B cell (primary cell): Measurements from ENCODE around the gene ASTL. TPM values are rescaled to one million over a fixed set of nuclear protein-coding genes. Genes with fewer than 3 reads are reported as not detected.
A peak's percentile ranks its signal among the peaks of the same experiment; 100 is the strongest.

Experiments
- ATAC-seq: fragments of 200-7000 bp; cut with Tn5 transposase; one replicate; pipeline ENCODE4 v1.10.0; 2021; ENCODE audit warnings: low read depth, mild to moderate bottlenecking, moderate number of reproducible peaks, moderate library complexity
- CTCF ChIA-PET: fragments of 350-600 bp; sonication (Branson Sonifier 250); formaldehyde crosslinking; loops from one replicate; lab custom pipeline; 2021; ENCODE audit warnings: antibody characterized with exemption, inconsistent platforms; lab: Charles Lee
- POLR2A ChIA-PET: fragments of 350-600 bp; sonication (Branson Sonifier 250); formaldehyde crosslinking; loops from one replicate; lab custom pipeline; 2021; ENCODE audit warnings: antibody characterized with exemption; lab: Charles Lee
- DNase-seq: peaks from one replicate; pipeline ENCODE4 v3.0.0; 2013
- H2AFZ ChIP-seq: 2 replicates; pipeline ENCODE4 v1.6.1; 2012; ENCODE audit warnings: mild to moderate bottlenecking, low read depth, low read length; ENCODE audit not compliant: insufficient read depth, poor library complexity, severe bottlenecking
- H3K27ac ChIP-seq, 2 donors: 1 replicate in 1 of 2; 2 replicates in 1 of 2; pipeline ENCODE4 v1.5.1; 2012 to 2013; ENCODE audit warnings: low read length in 2 of 2, mild to moderate bottlenecking in 2 of 2, moderate library complexity in 1 of 2
- H3K27me3 ChIP-seq, 4 experiments: fragments of 200-600 bp in 1 of 4; sonication (generic) in 1 of 4; replicated peaks in 1 of 4; 1 replicate in 2 of 4; 2 replicates in 2 of 4; pipeline versions ENCODE4 v1.6.1 to v1.7.0; 2013 to 2016; ENCODE audit warnings: low read length in 3 of 4, mild to moderate bottlenecking in 2 of 4, mixed read lengths in 1 of 4, moderate library complexity in 1 of 4; ENCODE audit not compliant: insufficient read depth in 4 of 4, control insufficient read depth in 3 of 4; ENCODE audit errors: control extremely low read depth in 1 of 4
- H3K36me3 ChIP-seq, 2 experiments: replicated peaks in 1 of 2; 1 replicate in 1 of 2; 2 replicates in 1 of 2; pipeline versions ENCODE4 v1.6.1 to v1.7.1; 2013; ENCODE audit warnings: low read length in 1 of 2; ENCODE audit not compliant: insufficient read depth in 2 of 2, control insufficient read depth in 1 of 2; ENCODE audit errors: control extremely low read depth in 1 of 2, extremely low read depth in 1 of 2
- H3K4me1 ChIP-seq, 2 donors: fragments of 200-600 bp in 1 of 2; sonication (generic) in 1 of 2; 1 replicate in 1 of 2; 2 replicates in 1 of 2; pipeline versions ENCODE4 v1.5.1 to v1.6.1; 2013 to 2017; ENCODE audit warnings: low read length in 2 of 2; ENCODE audit not compliant: control insufficient read depth in 2 of 2, insufficient read depth in 2 of 2
- H3K4me2 ChIP-seq: replicated peaks from 2 replicates; pipeline ENCODE3; 2012; ENCODE audit warnings: mild to moderate bottlenecking, low read depth, low read length; ENCODE audit not compliant: poor library complexity, severe bottlenecking
- H3K4me3 ChIP-seq, 5 experiments: fragments of 200-600 bp in 1 of 5; sonication (generic) in 1 of 5; 1 replicate in 3 of 5; 2 replicates in 2 of 5; pipeline versions ENCODE4 v1.5.1 to v1.7.0; 2011 to 2016; ENCODE audit warnings: low read length in 4 of 5, mild to moderate bottlenecking in 4 of 5, low read depth in 2 of 5, control low read depth in 1 of 5, moderate library complexity in 1 of 5; ENCODE audit not compliant: insufficient read depth in 1 of 5; ENCODE audit errors: control extremely low read depth in 1 of 5, extremely low read depth in 1 of 5
- H3K79me2 ChIP-seq: fragments of 200-600 bp; sonication (generic); one replicate; pipeline ENCODE4 v1.6.0; 2016; ENCODE audit warnings: low read length; ENCODE audit not compliant: control insufficient read depth, insufficient read depth
- H3K9ac ChIP-seq: fragments of 200-600 bp; sonication (generic); 2 replicates; pipeline ENCODE4 v1.6.1; 2017; ENCODE audit warnings: mild to moderate bottlenecking, low read length, moderate library complexity
- H3K9me3 ChIP-seq, 3 donors: one replicate each; pipeline versions ENCODE4 v1.6.1 to v1.7.1; 2013; ENCODE audit warnings: low read length in 2 of 3; ENCODE audit not compliant: control insufficient read depth in 2 of 3, insufficient read depth in 1 of 3; ENCODE audit errors: control extremely low read depth in 1 of 3
- H4K20me1 ChIP-seq: 2 replicates; pipeline ENCODE4 v1.6.0; 2012; ENCODE audit warnings: mild to moderate bottlenecking, low read length; ENCODE audit not compliant: insufficient read depth, control insufficient read depth, poor library complexity, severe bottlenecking
- H3K27ac Mint-ChIP-seq: one replicate; pipeline ENCODE4 v1.8.0; 2021; ENCODE audit warnings: mixed read lengths
- H3K27me3 Mint-ChIP-seq: one replicate; pipeline ENCODE4 v1.8.0; 2021; ENCODE audit warnings: mixed read lengths
- H3K4me1 Mint-ChIP-seq: one replicate; pipeline ENCODE4 v1.8.0; 2021; ENCODE audit warnings: mixed read lengths
- H3K4me3 Mint-ChIP-seq: one replicate; pipeline ENCODE4 v1.8.0; 2021; ENCODE audit warnings: mixed read lengths
- H3K9me3 Mint-ChIP-seq: one replicate; pipeline ENCODE4 v1.8.0; 2022; ENCODE audit warnings: mixed read lengths; ENCODE audit not compliant: insufficient read depth
- EZH2 ChIP-seq: IDR thresholded peaks from 2 replicates; pipeline ENCODE4 v1.6.1; 2012; ENCODE audit warnings: borderline replicate concordance, low read depth, mild to moderate bottlenecking, moderate library complexity, low read length; ENCODE audit not compliant: insufficient read depth, poor library complexity, severe bottlenecking
- WGBS: methylation state at CpG from one replicate; pipeline ENCODE4 v1.1.5; 2013; ENCODE audit warnings: missing lambda C conversion rate; ENCODE audit not compliant: insufficient coverage; 5-methylcytosine and 5-hydroxymethylcytosine counted together
- intact Hi-C: fragments of 100-400 bp; cut with micrococcal nuclease; formaldehyde crosslinking; loops from one replicate; pipeline ENCODE4 v1.10.0; 2022
- polyA plus RNA-seq: library from polyadenylated mRNA; depleted of rRNA; stranded (reverse); fragments of >200 nt; gene quantifications from 2 replicates; pipeline ENCODE4 v1.2.3, GENCODE V29; 2012
- total RNA-seq, 2 donors: library from RNA; stranded (reverse); fragments of 120-200 nt in 1 of 2; gene quantifications; 1 replicate in 1 of 2; 2 replicates in 1 of 2; pipeline versions ENCODE4 v1.2.3 to v1.2.4, GENCODE V29; 2013 to 2022
- TF ChIP-seq, protein P1 (sequence below): fragments of 200-600 bp; IDR thresholded peaks from one replicate; pipeline ENCODE4 v1.8.0; 2022; ENCODE audit warnings: antibody characterized with exemption, mild to moderate bottlenecking

Gene ASTL
- total and polyA plus RNA-seq, 2 donors (not counting 1 experiment from before 2014, with no cell fraction given) = 0.15 to 0.59 TPM

DNA sequence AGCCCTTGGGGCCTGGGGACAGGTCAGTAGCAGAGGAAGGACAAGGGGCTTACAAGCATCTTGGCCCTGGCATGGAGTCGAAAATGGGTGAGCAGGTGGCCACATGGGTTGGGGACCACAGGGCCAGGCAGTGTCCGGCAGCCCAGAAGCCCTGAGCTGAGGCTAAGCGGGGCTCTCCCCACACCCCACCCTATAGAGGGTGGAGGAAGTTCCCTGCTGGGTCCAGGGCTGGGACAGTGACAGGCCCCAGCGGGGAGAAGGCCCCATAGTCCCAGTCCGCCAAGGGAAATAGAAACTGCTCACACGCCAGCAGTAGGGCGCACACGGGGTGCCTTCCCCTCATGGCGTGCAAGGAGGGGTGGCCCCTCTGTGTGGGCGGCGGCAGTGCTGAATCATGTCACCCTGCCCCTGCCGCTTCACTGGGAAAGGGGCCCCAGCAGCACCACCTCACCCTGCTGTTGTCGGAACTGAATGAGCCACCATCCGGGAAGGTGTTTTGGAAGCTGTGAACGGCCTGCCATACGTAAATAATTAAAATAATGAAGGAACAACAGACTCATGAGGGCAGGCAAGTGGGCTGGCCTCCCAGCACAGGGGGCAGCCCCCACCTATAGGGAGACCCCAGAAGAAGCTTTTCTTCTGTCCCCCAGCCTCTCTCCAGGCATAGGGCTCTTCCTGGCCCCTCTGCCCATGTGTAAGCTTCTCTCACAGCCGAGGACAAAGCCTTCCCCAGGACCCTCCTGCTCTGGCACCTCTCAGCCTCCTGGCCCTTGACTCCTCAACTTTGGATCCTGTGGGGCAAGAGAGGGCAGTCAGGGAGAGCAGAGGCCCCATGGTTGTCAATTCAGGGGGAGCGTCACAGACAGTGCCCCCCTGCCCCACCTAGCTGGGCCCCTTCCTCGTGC lies 19.6 kb upstream of the ASTL start:
- peak overlapping the region; percentile 42 to 44 for H3K27ac ChIP-seq
- Mint-ChIP-seq H3K4me3 (peak overlapping the region; percentile 77), H3K9me3 (peaks cover 2% of the 10 kb centered on the region), H3K4me1 (peaks cover 74% of the 10 kb centered on the region), H3K27ac (peak overlapping the region; percentile 81), H3K27me3 (no peaks in the 10 kb centered on the region)
- H3K27me3 ChIP-seq = no peaks in the 10 kb centered on the region
- DNase-seq = peak; percentile 76
- no peaks in the 10 kb centered on the region for H3K79me2 ChIP-seq
- no peaks in the 10 kb centered on the region for H4K20me1 ChIP-seq
- WGBS = 17% methylated on average over 11 of the region's 19 CpGs
- TF ChIP-seq, protein P1, sequence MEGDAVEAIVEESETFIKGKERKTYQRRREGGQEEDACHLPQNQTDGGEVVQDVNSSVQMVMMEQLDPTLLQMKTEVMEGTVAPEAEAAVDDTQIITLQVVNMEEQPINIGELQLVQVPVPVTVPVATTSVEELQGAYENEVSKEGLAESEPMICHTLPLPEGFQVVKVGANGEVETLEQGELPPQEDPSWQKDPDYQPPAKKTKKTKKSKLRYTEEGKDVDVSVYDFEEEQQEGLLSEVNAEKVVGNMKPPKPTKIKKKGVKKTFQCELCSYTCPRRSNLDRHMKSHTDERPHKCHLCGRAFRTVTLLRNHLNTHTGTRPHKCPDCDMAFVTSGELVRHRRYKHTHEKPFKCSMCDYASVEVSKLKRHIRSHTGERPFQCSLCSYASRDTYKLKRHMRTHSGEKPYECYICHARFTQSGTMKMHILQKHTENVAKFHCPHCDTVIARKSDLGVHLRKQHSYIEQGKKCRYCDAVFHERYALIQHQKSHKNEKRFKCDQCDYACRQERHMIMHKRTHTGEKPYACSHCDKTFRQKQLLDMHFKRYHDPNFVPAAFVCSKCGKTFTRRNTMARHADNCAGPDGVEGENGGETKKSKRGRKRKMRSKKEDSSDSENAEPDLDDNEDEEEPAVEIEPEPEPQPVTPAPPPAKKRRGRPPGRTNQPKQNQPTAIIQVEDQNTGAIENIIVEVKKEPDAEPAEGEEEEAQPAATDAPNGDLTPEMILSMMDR = no peak
- TF ChIP-seq EZH2 = no peak
- peak overlapping the region; percentile 69 for H3K4me2 ChIP-seq
- ChIA-PET CTCF (interaction anchor here (0.9 to 4.1 kb wide), 8 partner anchors 9 to 107 kb away, joined by 3 to 36 read pairs (median 4); partner anchors contain the start of genes ASTL and DUSP2), POLR2A (interaction anchor here (3.0 to 4.2 kb wide), 2 partner anchors 11 to 16 kb away, joined by 8 to 47 read pairs; partner anchors contain the start of gene DUSP2)
- H3K9me3 ChIP-seq = peaks cover 0 to 5% (median 0%) of the 10 kb centered on the region in 3 donors
- H3K9ac ChIP-seq = no peak overlapping the region
- intact Hi-C loops = loop anchor here (1.0 to 2.0 kb wide), 2 partner anchors 10 to 17 kb away; no protein-coding TSS in a partner anchor
- H3K4me3 ChIP-seq = peak overlapping the region in 1 of 5 experiments; percentile 6
- peak; percentile 74 for ATAC-seq
- H3K4me1 ChIP-seq = peaks cover 49 to 59% of the 10 kb centered on the region in 2 donors
- H3K36me3 ChIP-seq = no peaks in the 10 kb centered on the region
- peak overlapping the region; percentile 46 for H2AFZ ChIP-seq
